Loucy (cell line): ENCODE data around the gene IST1.

ENCODE experiments used
- H2AFZ ChIP-seq: fragments of 200-600 bp; sonication (generic); 2 replicates; pipeline ENCODE4 v1.6.0; 2016; ENCODE audit warnings: antibody characterized with exemption, mild to moderate bottlenecking, low read length, moderate library complexity
- H3F3A ChIP-seq: fragments of 200-600 bp; 2 replicates; pipeline ENCODE4 v1.6.0; 2016; ENCODE audit warnings: antibody characterized with exemption, low read depth, mild to moderate bottlenecking
- H3K27me3 ChIP-seq: fragments of 200-600 bp; sonication (generic); 2 replicates; pipeline ENCODE4 v1.6.1; 2014; ENCODE audit warnings: low read length, mild to moderate bottlenecking; ENCODE audit not compliant: insufficient read depth, poor library complexity, severe bottlenecking
- H3K36me3 ChIP-seq: fragments of 200-600 bp; sonication (generic); 2 replicates; pipeline ENCODE4 v1.6.1; 2016; ENCODE audit warnings: low read length; ENCODE audit not compliant: insufficient read depth
- H3K4me1 ChIP-seq: fragments of 200-600 bp; sonication (generic); 2 replicates; pipeline ENCODE4 v1.5.1; 2014; ENCODE audit warnings: low read length, mild to moderate bottlenecking; ENCODE audit not compliant: insufficient read depth, poor library complexity, severe bottlenecking
- H3K4me2 ChIP-seq: fragments of 200-600 bp; sonication (generic); 2 replicates; pipeline ENCODE4 v1.6.0; 2014; ENCODE audit warnings: antibody characterized with exemption, low read length, low read depth, mild to moderate bottlenecking; ENCODE audit not compliant: poor library complexity, severe bottlenecking
- H3K4me3 ChIP-seq: fragments of 200-600 bp; sonication (generic); 2 replicates; pipeline ENCODE4 v1.5.1; 2014; ENCODE audit warnings: low read length, mild to moderate bottlenecking, mixed read lengths; ENCODE audit not compliant: poor library complexity, severe bottlenecking
- H3K79me2 ChIP-seq: fragments of 200-600 bp; sonication (generic); 2 replicates; pipeline ENCODE4 v1.6.1; 2014; ENCODE audit warnings: low read length; ENCODE audit not compliant: insufficient read depth
- H3K9ac ChIP-seq: fragments of 200-600 bp; sonication (generic); 2 replicates; pipeline ENCODE4 v1.6.0; 2014; ENCODE audit warnings: mild to moderate bottlenecking, low read depth, low read length, moderate library complexity; ENCODE audit not compliant: poor library complexity, severe bottlenecking
- H3K9me2 ChIP-seq: fragments of 200-600 bp; sonication (generic); replicated peaks from 2 replicates; pipeline ENCODE4 v1.6.1; 2016; ENCODE audit warnings: low read depth, low read length, mixed read lengths
- H3K9me3 ChIP-seq: fragments of 200-600 bp; sonication (generic); 2 replicates; pipeline ENCODE4 v1.6.1; 2014; ENCODE audit warnings: mild to moderate bottlenecking, antibody characterized with exemption, low read length, low read depth; ENCODE audit not compliant: insufficient read depth
- H4K20me1 ChIP-seq: fragments of 200-600 bp; sonication (generic); 2 replicates; pipeline ENCODE4 v1.6.0; 2014; ENCODE audit warnings: antibody characterized with exemption, low read length, mild to moderate bottlenecking; ENCODE audit not compliant: insufficient read depth, poor library complexity, severe bottlenecking
- EZH2phosphoT487 ChIP-seq: fragments of 200-600 bp; IDR thresholded peaks from 2 replicates; pipeline ENCODE4 v1.6.1; 2018; ENCODE audit warnings: antibody characterized with exemption, mild to moderate bottlenecking, moderate library complexity, borderline replicate concordance
- TF ChIP-seq, protein P1 (sequence below): fragments of 200-600 bp; sonication (generic); conservative IDR thresholded peaks from 2 replicates; pipeline ENCODE4 v1.5.1; 2014; ENCODE audit warnings: mild to moderate bottlenecking, antibody characterized with exemption, low read length

IST1 gene

DNA sequence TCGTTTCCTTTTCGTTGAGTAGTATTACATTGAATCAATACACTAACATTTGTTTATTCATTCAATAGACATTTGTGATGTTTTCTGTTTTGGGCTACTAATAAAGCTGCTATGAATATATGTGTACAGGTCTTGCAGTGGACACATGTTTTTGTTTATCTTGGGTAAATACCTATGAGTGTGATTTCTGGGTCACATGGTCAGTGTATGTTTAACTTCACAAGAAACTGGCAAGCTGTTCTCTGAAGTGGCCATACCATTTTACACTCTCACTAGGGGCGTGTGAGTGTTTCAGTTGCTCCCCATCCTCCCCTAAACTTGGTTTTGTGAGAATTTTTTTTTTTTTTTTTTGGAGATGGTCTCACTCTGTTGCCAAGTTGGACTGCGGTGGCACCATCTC is 69.9 kb downstream of the IST1 start:
- H3K4me1 ChIP-seq: peaks cover 7% of the 10 kb centered on the region
- H2AFZ ChIP-seq: no peak overlapping the region
- no peaks in the 10 kb centered on the region for H3K9me2 ChIP-seq
- no peak overlapping the region for H3K4me2 ChIP-seq
- H4K20me1 ChIP-seq: no peaks in the 10 kb centered on the region
- no peaks in the 10 kb centered on the region for H3K79me2 ChIP-seq
- no peaks in the 10 kb centered on the region for H3F3A ChIP-seq
- H3K4me3 ChIP-seq: no peak overlapping the region
- TF ChIP-seq, protein P1, sequence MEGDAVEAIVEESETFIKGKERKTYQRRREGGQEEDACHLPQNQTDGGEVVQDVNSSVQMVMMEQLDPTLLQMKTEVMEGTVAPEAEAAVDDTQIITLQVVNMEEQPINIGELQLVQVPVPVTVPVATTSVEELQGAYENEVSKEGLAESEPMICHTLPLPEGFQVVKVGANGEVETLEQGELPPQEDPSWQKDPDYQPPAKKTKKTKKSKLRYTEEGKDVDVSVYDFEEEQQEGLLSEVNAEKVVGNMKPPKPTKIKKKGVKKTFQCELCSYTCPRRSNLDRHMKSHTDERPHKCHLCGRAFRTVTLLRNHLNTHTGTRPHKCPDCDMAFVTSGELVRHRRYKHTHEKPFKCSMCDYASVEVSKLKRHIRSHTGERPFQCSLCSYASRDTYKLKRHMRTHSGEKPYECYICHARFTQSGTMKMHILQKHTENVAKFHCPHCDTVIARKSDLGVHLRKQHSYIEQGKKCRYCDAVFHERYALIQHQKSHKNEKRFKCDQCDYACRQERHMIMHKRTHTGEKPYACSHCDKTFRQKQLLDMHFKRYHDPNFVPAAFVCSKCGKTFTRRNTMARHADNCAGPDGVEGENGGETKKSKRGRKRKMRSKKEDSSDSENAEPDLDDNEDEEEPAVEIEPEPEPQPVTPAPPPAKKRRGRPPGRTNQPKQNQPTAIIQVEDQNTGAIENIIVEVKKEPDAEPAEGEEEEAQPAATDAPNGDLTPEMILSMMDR: no peak
- TF ChIP-seq EZH2phosphoT487: no peak
- H3K36me3 ChIP-seq: no peaks in the 10 kb centered on the region
- no peaks in the 10 kb centered on the region for H3K9me3 ChIP-seq
- no peak overlapping the region for H3K9ac ChIP-seq
- no peaks in the 10 kb centered on the region for H3K27me3 ChIP-seq

DNA sequence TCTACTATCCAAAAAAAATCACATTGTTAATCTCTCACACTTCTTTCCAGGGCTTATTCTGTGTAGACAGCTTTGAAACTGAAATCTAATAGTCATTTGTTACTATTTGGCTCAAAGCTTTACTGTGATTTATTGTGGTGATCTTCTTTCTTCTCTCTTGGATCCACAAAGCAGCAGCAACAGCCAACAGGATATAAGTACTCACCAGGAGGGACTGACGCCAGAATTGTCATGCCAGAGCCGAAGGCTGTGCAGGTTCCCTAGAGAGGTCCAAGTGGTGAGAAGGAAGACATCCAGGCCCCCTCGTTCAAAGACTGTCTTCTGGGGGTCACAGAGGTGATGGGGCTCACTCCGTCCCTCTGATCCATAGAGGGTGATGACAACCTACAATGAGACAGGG is 71.6 kb downstream of the IST1 start:
- no peaks in the 10 kb centered on the region for H4K20me1 ChIP-seq
- H3K36me3 ChIP-seq: no peaks in the 10 kb centered on the region
- no peak overlapping the region for H3K4me2 ChIP-seq
- no peak overlapping the region for H3K4me3 ChIP-seq
- H3K9me3 ChIP-seq: no peaks in the 10 kb centered on the region
- H3K9me2 ChIP-seq: no peaks in the 10 kb centered on the region
- H3F3A ChIP-seq: no peaks in the 10 kb centered on the region
- H3K4me1 ChIP-seq: peaks cover 7% of the 10 kb centered on the region
- H3K79me2 ChIP-seq: no peaks in the 10 kb centered on the region
- TF ChIP-seq, protein P1: no peak
- no peak for TF ChIP-seq EZH2phosphoT487
- no peaks in the 10 kb centered on the region for H3K27me3 ChIP-seq
- no peak overlapping the region for H2AFZ ChIP-seq
- H3K9ac ChIP-seq: no peak overlapping the region

DNA sequence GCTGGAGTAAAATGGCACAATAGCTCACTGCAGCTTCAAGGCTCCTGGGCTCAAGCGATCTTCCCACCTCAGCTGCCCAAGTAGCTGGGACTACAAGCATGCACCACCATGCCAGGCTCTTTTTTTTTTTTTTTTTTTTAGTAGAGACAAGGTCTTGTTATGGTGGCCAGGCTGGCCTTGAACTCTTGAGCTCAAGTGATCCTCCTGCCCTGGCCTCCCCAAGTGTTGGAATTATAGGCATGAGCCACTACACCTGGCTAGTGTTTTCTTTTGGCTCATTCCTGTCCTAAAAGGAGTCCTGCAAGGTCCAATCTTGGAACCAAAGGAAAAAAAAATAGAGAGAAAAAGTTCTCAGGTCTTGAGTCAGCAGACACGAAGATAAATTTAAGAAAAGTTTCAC is 74.0 kb downstream of the IST1 start:
- no peak overlapping the region for H3K9ac ChIP-seq
- no peak overlapping the region for H3K4me2 ChIP-seq
- no peaks in the 10 kb centered on the region for H3K79me2 ChIP-seq
- H3K9me2 ChIP-seq: no peaks in the 10 kb centered on the region
- H2AFZ ChIP-seq: no peak overlapping the region
- no peaks in the 10 kb centered on the region for H3K9me3 ChIP-seq
- no peaks in the 10 kb centered on the region for H3K4me1 ChIP-seq
- H3F3A ChIP-seq: no peaks in the 10 kb centered on the region
- H3K4me3 ChIP-seq: no peak overlapping the region
- TF ChIP-seq, protein P1: no peak
- TF ChIP-seq EZH2phosphoT487: no peak
- H3K36me3 ChIP-seq: no peaks in the 10 kb centered on the region
- no peaks in the 10 kb centered on the region for H3K27me3 ChIP-seq
- no peaks in the 10 kb centered on the region for H4K20me1 ChIP-seq
